ENCODE data around the gene PLK5.
"Not testable (repeated sequence)": the region's sequence is repeated elsewhere in the genome, so short reads cannot be mapped to it uniquely, and the experiment has no call there.

The PLK5 gene, protein sequence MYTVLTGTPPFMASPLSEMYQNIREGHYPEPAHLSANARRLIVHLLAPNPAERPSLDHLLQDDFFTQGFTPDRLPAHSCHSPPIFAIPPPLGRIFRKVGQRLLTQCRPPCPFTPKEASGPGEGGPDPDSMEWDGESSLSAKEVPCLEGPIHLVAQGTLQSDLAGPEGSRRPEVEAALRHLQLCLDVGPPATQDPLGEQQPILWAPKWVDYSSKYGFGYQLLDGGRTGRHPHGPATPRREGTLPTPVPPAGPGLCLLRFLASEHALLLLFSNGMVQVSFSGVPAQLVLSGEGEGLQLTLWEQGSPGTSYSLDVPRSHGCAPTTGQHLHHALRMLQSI

DNA sequence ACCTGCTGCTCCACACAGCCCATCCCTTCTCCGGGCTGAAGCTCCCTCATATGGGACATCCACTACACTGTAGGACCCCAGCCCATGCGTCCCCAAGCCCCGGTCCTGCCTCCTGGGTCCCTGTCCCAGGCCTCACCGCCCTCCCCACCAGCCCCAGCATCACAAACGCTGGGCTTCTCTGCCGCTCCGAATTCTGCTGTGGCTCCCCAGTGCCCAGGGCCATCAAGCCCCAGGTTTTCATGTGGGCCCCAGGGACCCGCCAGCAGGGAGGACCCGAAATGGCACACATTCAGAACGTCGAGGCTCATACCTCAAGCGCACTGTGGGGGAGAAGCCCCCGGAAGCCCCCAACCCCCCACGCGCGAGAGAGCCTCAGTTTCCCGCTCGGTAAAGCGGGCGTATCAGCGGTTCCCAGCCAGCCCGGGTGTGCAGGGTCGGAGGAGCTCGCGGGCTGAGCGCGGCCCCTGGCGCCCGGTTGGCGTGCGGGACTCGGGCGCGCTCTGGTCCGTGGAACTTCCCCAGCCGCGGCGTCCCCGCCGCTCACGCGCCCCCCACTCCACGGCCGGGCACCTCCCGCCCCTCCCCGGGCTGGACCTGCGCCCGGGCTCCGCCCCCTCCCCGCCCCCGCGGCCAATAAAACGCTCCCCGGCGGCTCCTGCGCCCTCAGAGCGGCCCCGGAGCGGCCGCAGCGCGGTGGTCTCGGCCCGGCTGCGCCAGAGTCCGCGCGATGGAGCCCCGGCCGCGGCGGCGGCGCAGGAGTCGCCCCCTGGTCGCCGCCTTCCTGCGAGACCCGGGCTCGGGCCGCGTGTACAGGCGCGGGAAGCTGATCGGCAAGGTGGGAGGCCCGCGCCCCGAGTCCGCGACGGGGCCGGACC is at the start of gene PLK5:
Gene PLK5 (plus strand): TSS at position 666 of the 875 bp plus-strand sequence. CDS start 2,920 bp downstream, outside the sequence.
- no peak within 1 kb of the TSS for H3K4me3 ChIP-seq (ENCODE audit: low read depth, low read length)
- TF ChIP-seq, protein P1, sequence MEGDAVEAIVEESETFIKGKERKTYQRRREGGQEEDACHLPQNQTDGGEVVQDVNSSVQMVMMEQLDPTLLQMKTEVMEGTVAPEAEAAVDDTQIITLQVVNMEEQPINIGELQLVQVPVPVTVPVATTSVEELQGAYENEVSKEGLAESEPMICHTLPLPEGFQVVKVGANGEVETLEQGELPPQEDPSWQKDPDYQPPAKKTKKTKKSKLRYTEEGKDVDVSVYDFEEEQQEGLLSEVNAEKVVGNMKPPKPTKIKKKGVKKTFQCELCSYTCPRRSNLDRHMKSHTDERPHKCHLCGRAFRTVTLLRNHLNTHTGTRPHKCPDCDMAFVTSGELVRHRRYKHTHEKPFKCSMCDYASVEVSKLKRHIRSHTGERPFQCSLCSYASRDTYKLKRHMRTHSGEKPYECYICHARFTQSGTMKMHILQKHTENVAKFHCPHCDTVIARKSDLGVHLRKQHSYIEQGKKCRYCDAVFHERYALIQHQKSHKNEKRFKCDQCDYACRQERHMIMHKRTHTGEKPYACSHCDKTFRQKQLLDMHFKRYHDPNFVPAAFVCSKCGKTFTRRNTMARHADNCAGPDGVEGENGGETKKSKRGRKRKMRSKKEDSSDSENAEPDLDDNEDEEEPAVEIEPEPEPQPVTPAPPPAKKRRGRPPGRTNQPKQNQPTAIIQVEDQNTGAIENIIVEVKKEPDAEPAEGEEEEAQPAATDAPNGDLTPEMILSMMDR (IDR thresholded peaks at IDR 0.05; ENCODE audit: borderline replicate concordance, insufficient read depth, low read depth, low read length) = no peak

DNA sequence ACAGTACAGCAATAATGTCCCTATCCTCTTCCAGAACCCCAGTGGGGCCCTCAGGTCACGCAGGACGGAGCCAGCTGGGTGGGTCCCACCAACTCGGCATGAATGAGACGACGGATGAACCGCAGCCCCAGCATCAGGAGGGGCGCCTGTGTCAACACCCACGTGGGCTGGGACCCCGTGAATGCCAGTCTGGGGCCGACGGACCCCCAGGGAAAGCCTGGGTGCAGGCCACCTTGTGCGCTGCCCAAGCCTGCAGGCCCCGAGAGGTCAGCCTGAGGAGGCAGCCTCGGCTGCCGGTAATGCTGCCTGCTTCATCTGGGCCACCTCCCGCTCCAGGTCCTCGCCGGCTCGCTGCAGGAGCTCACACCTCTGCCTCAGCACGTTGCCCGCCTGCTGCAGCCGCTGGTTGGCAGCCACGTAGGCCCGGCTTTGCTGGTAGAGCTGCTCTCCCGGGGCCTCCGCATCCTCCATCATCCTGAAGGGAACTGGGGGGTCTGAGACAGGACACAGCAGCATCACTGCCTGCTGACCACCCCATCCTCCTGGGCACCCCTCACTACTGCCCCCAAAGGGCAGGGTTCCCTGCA is 49.0 kb upstream of the PLK5 start:
- TF ChIP-seq, protein P1 (IDR thresholded peaks at IDR 0.05; ENCODE audit: borderline replicate concordance, insufficient read depth, low read depth, low read length) = no peak
- no peak overlapping the region for H3K4me3 ChIP-seq (ENCODE audit: low read depth, low read length)

DNA sequence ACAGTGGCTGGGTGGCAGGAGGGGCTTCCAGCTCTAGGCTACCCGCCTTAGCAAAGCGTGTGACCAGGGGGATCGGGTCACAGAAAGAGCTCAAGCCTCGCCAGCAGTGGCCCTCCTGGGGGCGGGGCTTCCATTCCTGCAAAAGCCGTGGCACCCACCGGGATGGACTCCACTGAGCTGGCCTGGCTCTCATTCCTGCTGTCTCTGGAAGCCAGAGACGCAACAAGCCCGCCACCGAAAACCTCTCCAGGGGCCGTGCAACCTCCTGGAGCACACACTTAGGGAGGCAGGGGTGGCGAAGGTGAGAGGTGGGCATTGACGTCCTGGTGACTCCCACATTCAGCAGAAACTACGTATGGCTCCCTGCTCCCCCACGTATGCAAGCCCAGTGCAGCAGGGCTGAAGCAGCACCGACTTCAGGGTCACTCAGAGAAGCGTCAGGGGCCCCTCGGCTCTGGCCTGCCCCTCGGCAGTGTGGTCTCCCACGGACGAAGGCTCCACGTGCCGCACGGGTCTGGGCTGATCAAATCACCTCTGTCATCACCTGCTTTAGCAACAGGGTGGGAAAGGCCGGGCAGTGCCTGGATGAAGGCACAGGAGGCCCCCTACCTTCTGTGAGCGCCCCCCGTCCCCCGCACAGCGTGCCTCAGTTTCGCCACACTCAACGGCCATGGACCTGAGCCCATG is 48.0 kb upstream of the PLK5 start:
- TF ChIP-seq, protein P1 (IDR thresholded peaks at IDR 0.05; ENCODE audit: borderline replicate concordance, insufficient read depth, low read depth, low read length) = no peak
- H3K4me3 ChIP-seq (ENCODE audit: low read depth, low read length) = no peak overlapping the region

DNA sequence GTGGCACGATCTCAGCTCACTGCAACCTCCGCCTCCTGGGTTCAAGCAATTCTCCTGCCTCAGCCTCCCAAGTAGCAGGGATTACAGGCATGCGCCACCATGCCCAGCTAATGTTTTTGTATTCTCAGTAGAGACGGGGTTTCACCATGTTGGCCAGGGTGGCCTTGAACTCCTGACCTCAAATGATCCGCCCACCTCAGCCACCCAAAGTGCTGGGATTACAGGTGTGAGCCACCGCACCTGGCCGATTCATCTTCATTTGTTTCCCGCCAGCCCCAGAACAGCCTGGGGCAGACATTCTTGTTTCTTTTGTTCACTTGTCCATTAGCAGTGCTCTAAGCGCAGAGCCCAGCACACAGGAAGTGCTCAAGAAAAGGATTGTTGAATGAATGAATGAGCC is 46.8 kb upstream of the PLK5 start:
- H3K4me3 ChIP-seq (ENCODE audit: low read depth, low read length) = not testable (repeated sequence)

DNA sequence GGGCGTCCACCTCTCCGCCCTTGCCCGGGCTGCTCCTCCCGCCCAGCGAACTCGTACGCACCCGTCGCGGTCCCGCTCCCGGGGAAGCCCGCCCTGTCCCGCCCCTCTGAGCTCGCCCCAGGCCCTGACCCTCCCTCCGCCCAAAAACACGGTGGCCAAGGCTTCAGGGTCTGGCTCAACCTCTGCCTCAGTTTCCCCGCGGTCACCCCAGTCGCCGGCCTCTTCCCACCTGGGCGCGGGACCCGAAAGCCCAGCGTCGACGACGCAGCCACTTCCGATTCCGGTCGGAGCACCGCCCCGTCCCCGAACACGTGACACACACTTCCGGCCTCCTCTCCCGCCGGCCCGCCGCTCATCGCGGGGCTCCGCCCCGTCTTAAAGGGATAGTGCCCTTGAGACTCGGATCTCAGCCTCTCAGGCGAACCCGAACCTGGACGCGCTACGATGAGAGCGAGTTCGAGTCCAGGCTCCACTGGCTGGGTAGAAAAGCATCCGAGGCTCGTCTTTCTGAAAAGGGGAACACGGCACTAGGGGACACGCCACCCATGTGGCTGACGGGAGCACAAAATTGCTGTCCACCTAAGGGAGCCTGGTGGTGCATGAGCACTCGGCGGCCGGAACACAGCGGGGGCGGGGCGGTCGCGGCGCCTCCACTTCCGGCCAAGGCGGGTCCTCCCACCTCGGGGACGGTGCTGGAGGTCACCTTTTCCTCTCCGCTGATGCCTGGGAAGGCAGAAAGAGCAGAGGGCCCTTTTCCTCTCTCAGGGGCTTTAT is 44.8 kb upstream of the PLK5 start, which contains the start of gene C19orf25:
Gene C19orf25 (minus strand): TSS at position 282 of the 774 bp plus-strand sequence. CDS start 312 bp downstream, outside the sequence.
- H3K4me3 ChIP-seq (ENCODE audit: low read depth, low read length) = peak within 1 kb of the TSS; percentile 89
- TF ChIP-seq, protein P1 (IDR thresholded peaks at IDR 0.05; ENCODE audit: borderline replicate concordance, insufficient read depth, low read depth, low read length) = no peak

DNA sequence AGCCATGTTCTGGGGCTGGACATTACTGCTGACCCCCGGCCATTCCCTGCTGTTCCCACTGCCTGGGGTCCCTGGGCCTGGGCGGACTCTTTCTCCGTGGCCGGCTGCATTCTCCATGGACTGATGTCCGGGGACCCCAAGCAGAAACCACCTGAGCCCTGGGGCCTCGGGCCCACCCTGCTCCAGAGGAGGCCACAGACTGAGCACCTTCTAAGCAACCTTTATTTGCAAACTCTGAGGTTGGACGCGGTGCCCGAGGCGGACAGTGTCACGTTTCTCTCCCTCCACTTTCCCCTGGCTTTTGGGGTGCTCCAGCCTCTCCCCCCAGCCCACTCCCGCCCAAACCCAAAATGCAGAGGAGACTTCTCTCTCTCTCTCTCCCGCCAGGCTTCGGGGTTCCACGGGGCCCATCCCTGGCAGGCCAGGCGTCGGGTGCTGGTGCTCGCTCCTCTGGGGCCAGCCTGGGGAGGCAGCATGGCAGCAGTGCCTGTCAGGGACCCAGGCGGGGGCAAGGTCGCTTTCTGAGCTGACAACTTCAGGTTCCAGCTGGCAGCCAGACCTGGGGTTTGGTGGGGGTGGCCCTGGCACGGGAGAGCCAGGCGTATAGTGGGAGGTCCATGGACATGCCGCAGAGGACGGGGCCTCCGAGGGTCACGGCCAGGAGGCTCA is 42.5 kb upstream of the PLK5 start:
- TF ChIP-seq, protein P1 (IDR thresholded peaks at IDR 0.05; ENCODE audit: borderline replicate concordance, insufficient read depth, low read depth, low read length) = no peak
- H3K4me3 ChIP-seq (ENCODE audit: low read depth, low read length) = no peak overlapping the region

Data from GM12875 (cell line).